Vagina (tissue), 2 donors: ENCODE measurements around the gene PTGR3. TPM values are rescaled to one million over a fixed set of nuclear protein-coding genes. Genes with fewer than 3 reads are reported as not detected.

Experiments
- DNase-seq, 2 donors: peaks; one replicate each; pipeline ENCODE4 v3.0.0-alpha.2; 2017; ENCODE audit errors: extremely low spot score in 2 of 2
- H3K27ac ChIP-seq: fragments of 200-600 bp; sonication (generic); one replicate; pipeline ENCODE4 v1.5.1; 2019
- H3K27me3 ChIP-seq: fragments of 200-600 bp; sonication (generic); one replicate; pipeline ENCODE4 v1.5.1; 2019
- H3K36me3 ChIP-seq, 2 donors: fragments of 200-600 bp; sonication (generic); one replicate each; pipeline ENCODE4 v1.5.1; 2017 to 2019
- H3K4me1 ChIP-seq: fragments of 200-600 bp; sonication (generic); one replicate; pipeline ENCODE4 v1.5.1; 2019
- H3K4me3 ChIP-seq, 2 donors: fragments of 200-600 bp; sonication (generic); 1 replicate in 1 of 2; 2 replicates in 1 of 2; pipeline ENCODE4 v1.5.1; 2016 to 2019
- H3K9me3 ChIP-seq: fragments of 200-600 bp; sonication (generic); one replicate; pipeline ENCODE4 v1.5.1; 2019
- CTCF ChIP-seq, 3 experiments: fragments of 450-650 bp in 2 of 3; fragments of 200-600 bp in 1 of 3; sonication (generic) in 1 of 3; IDR thresholded peaks; one replicate each; pipeline ENCODE4 v1.5.1; 2017 to 2019; ENCODE audit warnings: antibody characterized with exemption in 3 of 3, mild to moderate bottlenecking in 2 of 3, moderate library complexity in 2 of 3
- POLR2A ChIP-seq, 2 donors: fragments of 450-650 bp; IDR thresholded peaks; one replicate each; pipeline ENCODE4 v1.6.1; 2017; ENCODE audit warnings: antibody characterized with exemption in 2 of 2, mild to moderate bottlenecking in 2 of 2, moderate library complexity in 2 of 2
- POLR2AphosphoS5 ChIP-seq, 2 donors: sonication (generic); formaldehyde crosslinking; IDR thresholded peaks; one replicate each; pipeline ENCODE4 v1.9.0; 2017; ENCODE audit warnings: antibody characterized with exemption in 2 of 2, mild to moderate bottlenecking in 2 of 2, low read depth in 1 of 2; ENCODE audit not compliant: insufficient read depth in 1 of 2
- intact Hi-C: fragments of 100-400 bp; cut with DNase I; formaldehyde crosslinking; loops from one replicate; pipeline ENCODE4 v1.15.1; 2023
- total RNA-seq: library from RNA; depleted of rRNA; stranded (reverse); fragments of >200 nt; gene quantifications from one replicate; pipeline ENCODE4 v1.2.3, GENCODE V29; 2016

Gene PTGR3
- total RNA-seq, result 16.0 TPM

- intact Hi-C loops, result no loop called here
Measured at GRCh38 chr18:75209129-75209950, at the start of gene PTGR3. Gene PTGR3, minus strand, starts transcription at chr18:75209139. Its CDS starts 81 bp downstream, at chr18:75209058.

GRCh38 chr18:75257605-75258004, 48.7 kb upstream of the PTGR3 start:
- no peak for DNase-seq
- no peak overlapping the region for H3K4me3 ChIP-seq
- H3K27me3 ChIP-seq, result no peaks in the 10 kb centered on the region
- no peak overlapping the region for H3K27ac ChIP-seq
- peaks cover 37% of the 10 kb centered on the region for H3K4me1 ChIP-seq
- TF ChIP-seq POLR2A (IDR thresholded peaks at IDR 0.05) (no peak), POLR2AphosphoS5 (IDR thresholded peaks at IDR 0.05; ENCODE audit: insufficient read depth in 1 of 2, low read depth in 1 of 2) (no peak), CTCF (IDR thresholded peaks at IDR 0.05) (no peak)
- no peaks in the 10 kb centered on the region for H3K36me3 ChIP-seq
- H3K9me3 ChIP-seq, result no peaks in the 10 kb centered on the region
- intact Hi-C loops, result no loop called here

More at GRCh38 chr18:75209129-75209950, at the start of gene PTGR3:
- peaks cover 54% of the 10 kb centered on the region for H3K4me1 ChIP-seq
- H3K27ac ChIP-seq, result peak within 1 kb of the TSS; percentile 96
- no peaks in the 10 kb centered on the region for H3K36me3 ChIP-seq
- H3K27me3 ChIP-seq, result no peaks in the 10 kb centered on the region
- no peaks in the 10 kb centered on the region for H3K9me3 ChIP-seq
- H3K4me3 ChIP-seq, result peak within 1 kb of the TSS; percentile 74 to 82
- TF ChIP-seq CTCF (IDR thresholded peaks at IDR 0.05) (no peak), POLR2A (IDR thresholded peaks at IDR 0.05) (peak in 1 of 2 donors; percentile 38), POLR2AphosphoS5 (IDR thresholded peaks at IDR 0.05; ENCODE audit: insufficient read depth in 1 of 2, low read depth in 1 of 2) (peak in 1 of 2 donors; percentile 17)
- DNase-seq, result no peak

GRCh38 chr18:75256376-75256775, 47.4 kb upstream of the PTGR3 start:
- Histone ChIP-seq H3K36me3 (no peaks in the 10 kb centered on the region), H3K4me1 (peaks cover 41% of the 10 kb centered on the region), H3K27ac (no peak overlapping the region), H3K27me3 (no peaks in the 10 kb centered on the region), H3K4me3 (no peak overlapping the region), H3K9me3 (no peaks in the 10 kb centered on the region)
- intact Hi-C loops, result no loop called here
- TF ChIP-seq CTCF (IDR thresholded peaks at IDR 0.05), result no peak
- no peak for TF ChIP-seq POLR2A (IDR thresholded peaks at IDR 0.05)
- TF ChIP-seq POLR2AphosphoS5 (IDR thresholded peaks at IDR 0.05; ENCODE audit: insufficient read depth in 1 of 2, low read depth in 1 of 2), result no peak
- DNase-seq, result no peak

- Histone ChIP-seq H3K27me3 (no peaks in the 10 kb centered on the region), H3K4me3 (no peak overlapping the region), H3K4me1 (peaks cover 54% of the 10 kb centered on the region), H3K9me3 (no peaks in the 10 kb centered on the region), H3K36me3 (no peaks in the 10 kb centered on the region), H3K27ac (no peak overlapping the region)
- TF ChIP-seq POLR2AphosphoS5 (IDR thresholded peaks at IDR 0.05; ENCODE audit: insufficient read depth in 1 of 2, low read depth in 1 of 2) (no peak), POLR2A (IDR thresholded peaks at IDR 0.05) (no peak), CTCF (IDR thresholded peaks at IDR 0.05) (no peak)
- no peak for DNase-seq
- intact Hi-C loops, result no loop called here
Measured at GRCh38 chr18:75255094-75255493, 46.2 kb upstream of the PTGR3 start.

GRCh38 chr18:75253784-75254183, 44.8 kb upstream of the PTGR3 start:
- TF ChIP-seq POLR2AphosphoS5 (IDR thresholded peaks at IDR 0.05; ENCODE audit: insufficient read depth in 1 of 2, low read depth in 1 of 2), result no peak
- TF ChIP-seq POLR2A (IDR thresholded peaks at IDR 0.05), result no peak
- TF ChIP-seq CTCF (IDR thresholded peaks at IDR 0.05), result no peak
- intact Hi-C loops, result loop anchor here (5.0 kb wide), 1 partner anchor 41 kb away; the partner anchor contains the start of gene TSHZ1
- Histone ChIP-seq H3K4me3 (no peak overlapping the region), H3K9me3 (no peaks in the 10 kb centered on the region), H3K27me3 (no peaks in the 10 kb centered on the region), H3K36me3 (no peaks in the 10 kb centered on the region), H3K27ac (no peak overlapping the region), H3K4me1 (peaks cover 63% of the 10 kb centered on the region)
- no peak for DNase-seq
